ENCODE data around the gene HERC2. TPM values are rescaled to one million over a fixed set of nuclear protein-coding genes. Genes with fewer than 3 reads are reported as not detected.
"Not testable (repeated sequence)": the region's sequence is repeated elsewhere in the genome, so short reads cannot be mapped to it uniquely, and the experiment has no call there.

HERC2 gene, protein sequence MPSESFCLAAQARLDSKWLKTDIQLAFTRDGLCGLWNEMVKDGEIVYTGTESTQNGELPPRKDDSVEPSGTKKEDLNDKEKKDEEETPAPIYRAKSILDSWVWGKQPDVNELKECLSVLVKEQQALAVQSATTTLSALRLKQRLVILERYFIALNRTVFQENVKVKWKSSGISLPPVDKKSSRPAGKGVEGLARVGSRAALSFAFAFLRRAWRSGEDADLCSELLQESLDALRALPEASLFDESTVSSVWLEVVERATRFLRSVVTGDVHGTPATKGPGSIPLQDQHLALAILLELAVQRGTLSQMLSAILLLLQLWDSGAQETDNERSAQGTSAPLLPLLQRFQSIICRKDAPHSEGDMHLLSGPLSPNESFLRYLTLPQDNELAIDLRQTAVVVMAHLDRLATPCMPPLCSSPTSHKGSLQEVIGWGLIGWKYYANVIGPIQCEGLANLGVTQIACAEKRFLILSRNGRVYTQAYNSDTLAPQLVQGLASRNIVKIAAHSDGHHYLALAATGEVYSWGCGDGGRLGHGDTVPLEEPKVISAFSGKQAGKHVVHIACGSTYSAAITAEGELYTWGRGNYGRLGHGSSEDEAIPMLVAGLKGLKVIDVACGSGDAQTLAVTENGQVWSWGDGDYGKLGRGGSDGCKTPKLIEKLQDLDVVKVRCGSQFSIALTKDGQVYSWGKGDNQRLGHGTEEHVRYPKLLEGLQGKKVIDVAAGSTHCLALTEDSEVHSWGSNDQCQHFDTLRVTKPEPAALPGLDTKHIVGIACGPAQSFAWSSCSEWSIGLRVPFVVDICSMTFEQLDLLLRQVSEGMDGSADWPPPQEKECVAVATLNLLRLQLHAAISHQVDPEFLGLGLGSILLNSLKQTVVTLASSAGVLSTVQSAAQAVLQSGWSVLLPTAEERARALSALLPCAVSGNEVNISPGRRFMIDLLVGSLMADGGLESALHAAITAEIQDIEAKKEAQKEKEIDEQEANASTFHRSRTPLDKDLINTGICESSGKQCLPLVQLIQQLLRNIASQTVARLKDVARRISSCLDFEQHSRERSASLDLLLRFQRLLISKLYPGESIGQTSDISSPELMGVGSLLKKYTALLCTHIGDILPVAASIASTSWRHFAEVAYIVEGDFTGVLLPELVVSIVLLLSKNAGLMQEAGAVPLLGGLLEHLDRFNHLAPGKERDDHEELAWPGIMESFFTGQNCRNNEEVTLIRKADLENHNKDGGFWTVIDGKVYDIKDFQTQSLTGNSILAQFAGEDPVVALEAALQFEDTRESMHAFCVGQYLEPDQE (N-terminal part only)
- total RNA-seq (10 to 100 TPM; 38.6 to 45.4 TPM), polyA plus RNA-seq (10 to 100 TPM; 14.6 TPM)

DNA sequence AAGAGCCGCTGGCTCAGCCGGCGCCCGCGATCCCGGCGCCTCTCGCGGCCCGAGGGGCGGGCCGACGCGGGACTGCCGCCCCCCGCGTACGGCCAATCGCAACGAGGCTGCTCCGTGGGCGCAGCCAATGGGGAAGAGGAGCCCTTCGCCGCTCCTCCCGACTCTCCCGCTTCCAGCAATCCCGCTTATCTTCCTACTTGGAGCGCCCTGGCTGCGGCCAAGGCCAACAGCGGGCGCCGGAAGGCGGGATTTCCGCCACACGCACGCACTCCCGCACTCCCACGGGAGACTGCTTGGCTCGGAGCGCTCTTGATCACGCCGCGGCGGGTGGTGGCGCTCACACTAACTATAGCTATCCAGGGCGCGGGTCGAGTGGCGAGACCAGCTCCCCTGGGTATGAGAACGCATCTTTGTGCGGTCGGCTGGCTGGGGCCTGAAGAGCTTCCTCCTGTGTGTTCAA is at the start of gene HERC2:
Gene HERC2 (minus strand): TSS at position 51 of the 460 bp plus-strand sequence. CDS start 746 bp downstream, outside the sequence.
- H3K4me3 ChIP-seq (ENCODE audit: low read depth in 1 of 3, low read length in 3 of 3), result peak within 1 kb of the TSS in 1 of 3 donors; percentile 39
- not testable (repeated sequence) for H3K4me1 ChIP-seq (ENCODE audit: control insufficient read depth in 4 of 4, insufficient read depth in 4 of 4, low read length in 3 of 4); H3K9ac ChIP-seq (ENCODE audit: low read depth in 1 of 2, low read length in 2 of 2); DNase-seq (ENCODE audit: low spot score); H3K27ac ChIP-seq (ENCODE audit: low read depth in 1 of 2, low read length in 2 of 2); H3K9me3 ChIP-seq (ENCODE audit: control insufficient read depth in 4 of 4, low read length in 3 of 4); H3K27me3 ChIP-seq (ENCODE audit: control insufficient read depth in 4 of 4, insufficient read depth in 4 of 4, low read length in 3 of 4); H3K36me3 ChIP-seq (ENCODE audit: control insufficient read depth in 4 of 4, insufficient read depth in 3 of 4, low read depth in 1 of 4, low read length in 3 of 4)
- no CpG with 5 or more reads among the region's 52 CpGs for WGBS

DNA sequence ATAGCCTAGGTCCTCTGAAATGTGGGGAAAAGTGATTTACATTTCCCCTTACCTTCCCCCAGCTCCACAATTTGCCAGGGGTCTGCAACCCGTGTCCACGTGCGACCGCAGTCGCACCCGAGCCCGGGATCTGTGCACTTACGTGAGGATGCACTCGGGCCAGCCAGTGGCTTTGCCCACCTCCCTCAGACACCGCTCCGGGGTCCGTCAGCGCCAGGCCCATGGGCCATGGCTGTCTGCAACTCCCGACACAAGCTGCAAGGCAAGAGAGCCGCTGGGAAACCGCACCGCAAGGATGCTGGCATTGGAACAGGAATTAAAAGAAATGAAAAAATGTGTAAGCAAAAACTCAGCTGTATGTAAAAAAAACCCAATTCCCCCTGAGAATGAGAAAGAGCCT is 43.5 kb upstream of the HERC2 start:
- 95% methylated on average over 7 of the region's 17 CpGs for WGBS

DNA sequence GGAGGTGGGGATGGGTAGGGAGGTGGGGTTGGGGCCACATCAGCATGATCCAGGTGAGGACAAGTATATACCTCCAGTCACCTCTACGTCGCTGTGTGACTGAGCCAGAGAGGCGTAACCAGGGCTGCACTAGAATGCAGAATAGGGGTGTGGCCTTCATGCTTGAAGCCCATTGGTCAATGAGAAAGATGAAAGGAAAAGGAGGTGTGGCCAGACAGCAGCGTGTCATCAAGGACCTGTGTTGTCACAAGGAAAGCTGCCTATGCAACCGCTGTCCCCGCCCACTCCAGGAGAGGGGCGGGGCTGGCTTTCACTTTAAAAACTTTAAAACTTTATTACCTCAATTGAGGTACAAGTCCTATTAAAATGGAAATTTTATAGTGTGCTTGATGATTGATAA is 36.0 kb upstream of the HERC2 start, which contains the start of gene GOLGA6L24:
Gene GOLGA6L24 (minus strand): TSS at position 101 of the 400 bp plus-strand sequence. CDS start 61 bp downstream, at position 40.
- DNase-seq (ENCODE audit: low spot score); H3K36me3 ChIP-seq (ENCODE audit: control insufficient read depth in 4 of 4, insufficient read depth in 3 of 4, low read depth in 1 of 4, low read length in 3 of 4); H3K27ac ChIP-seq (ENCODE audit: low read depth in 1 of 2, low read length in 2 of 2); H3K4me1 ChIP-seq (ENCODE audit: control insufficient read depth in 4 of 4, insufficient read depth in 4 of 4, low read length in 3 of 4); H3K27me3 ChIP-seq (ENCODE audit: control insufficient read depth in 4 of 4, insufficient read depth in 4 of 4, low read length in 3 of 4); H3K9me3 ChIP-seq (ENCODE audit: control insufficient read depth in 4 of 4, low read length in 3 of 4); H3K4me3 ChIP-seq (ENCODE audit: low read depth in 1 of 3, low read length in 3 of 3); H3K9ac ChIP-seq (ENCODE audit: low read depth in 1 of 2, low read length in 2 of 2): not testable (repeated sequence)
- no CpG with 5 or more reads among the region's 7 CpGs for WGBS

More for the DNA sequence above, 43.5 kb upstream of the HERC2 start:
- H3K27ac ChIP-seq (ENCODE audit: low read depth in 1 of 2, low read length in 2 of 2); H3K27me3 ChIP-seq (ENCODE audit: control insufficient read depth in 4 of 4, insufficient read depth in 4 of 4, low read length in 3 of 4); H3K4me1 ChIP-seq (ENCODE audit: control insufficient read depth in 4 of 4, insufficient read depth in 4 of 4, low read length in 3 of 4); H3K9me3 ChIP-seq (ENCODE audit: control insufficient read depth in 4 of 4, low read length in 3 of 4); H3K9ac ChIP-seq (ENCODE audit: low read depth in 1 of 2, low read length in 2 of 2); DNase-seq (ENCODE audit: low spot score); H3K4me3 ChIP-seq (ENCODE audit: low read depth in 1 of 3, low read length in 3 of 3); H3K36me3 ChIP-seq (ENCODE audit: control insufficient read depth in 4 of 4, insufficient read depth in 3 of 4, low read depth in 1 of 4, low read length in 3 of 4): not testable (repeated sequence)

DNA sequence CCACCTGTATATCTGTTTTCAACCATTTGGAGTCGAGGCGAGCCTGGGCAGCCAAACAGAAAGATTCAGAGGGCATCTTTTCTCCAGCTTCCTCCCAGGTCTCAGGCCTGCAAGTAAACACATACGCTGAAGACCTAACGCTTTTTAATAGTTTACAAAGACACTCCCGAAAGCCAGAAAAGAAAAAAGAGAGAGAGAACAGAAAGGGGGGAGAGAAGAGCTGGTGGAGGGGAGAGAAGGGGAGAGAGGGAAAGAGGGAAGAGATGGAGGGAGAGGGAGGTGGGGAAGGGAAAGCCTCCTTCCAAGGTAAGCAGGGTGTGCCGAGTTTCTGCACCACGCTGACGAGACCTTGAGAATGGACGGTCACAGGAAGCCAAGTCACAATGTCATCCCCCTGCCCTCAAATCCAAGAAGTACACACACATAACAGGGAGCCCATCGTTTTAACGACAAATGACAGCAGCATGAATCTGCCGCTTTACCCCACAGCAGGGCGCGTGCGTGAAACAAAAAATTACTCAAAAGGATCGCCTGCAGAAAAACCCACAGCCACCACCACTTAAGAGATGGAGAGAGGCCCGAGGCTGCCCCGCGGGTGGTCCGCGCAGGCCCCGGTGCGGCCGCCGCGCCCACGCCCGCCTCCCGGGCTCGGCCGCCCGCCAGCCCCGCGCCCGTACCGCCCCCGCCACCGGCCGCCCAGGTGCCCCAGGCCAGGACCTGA is 461 bp downstream of the HERC2 start:
- H3K27me3 ChIP-seq (ENCODE audit: control insufficient read depth in 4 of 4, insufficient read depth in 4 of 4, low read length in 3 of 4); H3K27ac ChIP-seq (ENCODE audit: low read depth in 1 of 2, low read length in 2 of 2); H3K9ac ChIP-seq (ENCODE audit: low read depth in 1 of 2, low read length in 2 of 2); H3K36me3 ChIP-seq (ENCODE audit: control insufficient read depth in 4 of 4, insufficient read depth in 3 of 4, low read depth in 1 of 4, low read length in 3 of 4); H3K4me1 ChIP-seq (ENCODE audit: control insufficient read depth in 4 of 4, insufficient read depth in 4 of 4, low read length in 3 of 4); H3K9me3 ChIP-seq (ENCODE audit: control insufficient read depth in 4 of 4, low read length in 3 of 4); DNase-seq (ENCODE audit: low spot score): not testable (repeated sequence)
- under 1% methylated on average over 14 of the region's 39 CpGs for WGBS
- peak overlapping the region in 1 of 3 donors; percentile 39 for H3K4me3 ChIP-seq (ENCODE audit: low read depth in 1 of 3, low read length in 3 of 3)

DNA sequence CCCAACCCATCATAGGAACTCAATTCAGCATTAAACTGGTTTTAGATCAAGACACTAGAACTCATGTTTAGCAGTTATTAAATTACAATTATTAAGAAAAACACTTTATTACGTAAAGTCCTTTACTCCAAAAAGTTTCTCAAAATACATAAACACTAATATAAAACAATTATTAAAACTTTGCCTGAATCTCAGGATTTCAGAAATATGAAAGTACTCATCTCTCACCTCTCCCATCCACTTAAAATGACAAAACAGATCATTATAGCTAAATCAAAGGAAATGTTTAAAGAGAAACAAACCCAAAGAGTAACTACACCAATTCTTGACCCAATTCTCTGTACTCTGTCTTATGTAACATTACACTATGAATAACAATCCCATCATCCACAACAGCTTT is 2.3 kb downstream of the HERC2 start:
- not testable (repeated sequence) for H3K27me3 ChIP-seq (ENCODE audit: control insufficient read depth in 4 of 4, insufficient read depth in 4 of 4, low read length in 3 of 4); H3K27ac ChIP-seq (ENCODE audit: low read depth in 1 of 2, low read length in 2 of 2); H3K36me3 ChIP-seq (ENCODE audit: control insufficient read depth in 4 of 4, insufficient read depth in 3 of 4, low read depth in 1 of 4, low read length in 3 of 4); H3K4me3 ChIP-seq (ENCODE audit: low read depth in 1 of 3, low read length in 3 of 3); H3K4me1 ChIP-seq (ENCODE audit: control insufficient read depth in 4 of 4, insufficient read depth in 4 of 4, low read length in 3 of 4); H3K9me3 ChIP-seq (ENCODE audit: control insufficient read depth in 4 of 4, low read length in 3 of 4); DNase-seq (ENCODE audit: low spot score); H3K9ac ChIP-seq (ENCODE audit: low read depth in 1 of 2, low read length in 2 of 2)
- WGBS, result 95% methylated on average over 1 of the region's 1 CpG

DNA sequence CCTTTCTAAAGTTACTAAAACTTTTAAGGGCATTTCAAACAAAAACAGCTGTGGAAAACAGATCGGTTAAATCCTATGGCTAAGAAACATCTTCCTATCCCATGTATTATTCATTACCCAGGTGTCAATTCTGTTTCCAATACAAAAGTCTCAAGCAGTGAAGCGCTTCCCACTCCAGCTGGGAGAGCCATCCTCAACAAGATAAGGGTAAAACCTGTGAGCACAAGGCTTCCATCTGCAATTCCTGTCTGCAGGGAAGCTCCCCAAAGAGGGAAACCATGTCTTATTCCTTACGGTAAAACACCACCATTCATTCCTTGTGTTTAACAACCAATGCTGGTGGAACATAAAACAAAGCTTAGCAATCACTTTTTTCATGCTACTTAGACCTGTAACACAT is 3.2 kb downstream of the HERC2 start:
- not testable (repeated sequence) for DNase-seq (ENCODE audit: low spot score); H3K4me1 ChIP-seq (ENCODE audit: control insufficient read depth in 4 of 4, insufficient read depth in 4 of 4, low read length in 3 of 4); H3K36me3 ChIP-seq (ENCODE audit: control insufficient read depth in 4 of 4, insufficient read depth in 3 of 4, low read depth in 1 of 4, low read length in 3 of 4); H3K27me3 ChIP-seq (ENCODE audit: control insufficient read depth in 4 of 4, insufficient read depth in 4 of 4, low read length in 3 of 4); H3K27ac ChIP-seq (ENCODE audit: low read depth in 1 of 2, low read length in 2 of 2); H3K9me3 ChIP-seq (ENCODE audit: control insufficient read depth in 4 of 4, low read length in 3 of 4); H3K9ac ChIP-seq (ENCODE audit: low read depth in 1 of 2, low read length in 2 of 2); H3K4me3 ChIP-seq (ENCODE audit: low read depth in 1 of 3, low read length in 3 of 3)
- 75% methylated on average over 1 of the region's 3 CpGs for WGBS

DNA sequence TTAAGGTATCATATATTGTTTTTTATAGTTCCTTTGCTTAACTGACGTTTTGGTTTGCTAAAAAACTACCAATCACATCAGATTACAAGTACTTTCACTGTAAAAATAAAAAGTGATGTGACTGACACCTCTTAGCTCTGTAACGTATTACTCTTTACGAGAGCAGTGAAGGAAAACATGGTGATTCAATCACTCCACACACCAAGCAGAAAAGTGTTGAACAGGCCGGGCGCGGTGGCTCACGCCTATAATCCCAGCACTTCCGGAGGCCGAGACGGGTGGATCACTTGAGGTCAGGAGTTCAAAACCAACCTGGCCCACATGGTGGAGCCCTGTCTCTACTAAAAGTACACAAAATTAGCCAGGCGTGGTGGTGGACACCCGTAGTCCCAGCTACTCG is 3.9 kb downstream of the HERC2 start:
- DNase-seq (ENCODE audit: low spot score); H3K4me1 ChIP-seq (ENCODE audit: control insufficient read depth in 4 of 4, insufficient read depth in 4 of 4, low read length in 3 of 4): not testable (repeated sequence)
- 95% methylated on average over 13 of the region's 13 CpGs for WGBS

More for the DNA sequence above, 3.9 kb downstream of the HERC2 start:
- not testable (repeated sequence) for H3K9ac ChIP-seq (ENCODE audit: low read depth in 1 of 2, low read length in 2 of 2); H3K9me3 ChIP-seq (ENCODE audit: control insufficient read depth in 4 of 4, low read length in 3 of 4); H3K27me3 ChIP-seq (ENCODE audit: control insufficient read depth in 4 of 4, insufficient read depth in 4 of 4, low read length in 3 of 4); H3K4me3 ChIP-seq (ENCODE audit: low read depth in 1 of 3, low read length in 3 of 3); H3K27ac ChIP-seq (ENCODE audit: low read depth in 1 of 2, low read length in 2 of 2); H3K36me3 ChIP-seq (ENCODE audit: control insufficient read depth in 4 of 4, insufficient read depth in 3 of 4, low read depth in 1 of 4, low read length in 3 of 4)
